Muscle layer of colon (tissue), 2 donors: Measurements from ENCODE around the gene RGS10.

Experiments used
- H3K27ac ChIP-seq: one replicate; pipeline ENCODE4 v1.7.0; 2013; ENCODE audit warnings: low read depth, mild to moderate bottlenecking, low read length, moderate library complexity
- H3K27me3 ChIP-seq, 2 donors: one replicate each; pipeline ENCODE4 v1.7.0; 2013; ENCODE audit warnings: low read length in 2 of 2, mild to moderate bottlenecking in 2 of 2; ENCODE audit not compliant: insufficient read depth in 2 of 2, control insufficient read depth in 1 of 2
- H3K36me3 ChIP-seq: one replicate; pipeline ENCODE4 v1.7.0; 2013; ENCODE audit warnings: mild to moderate bottlenecking, low read length; ENCODE audit not compliant: insufficient read depth
- H3K4me1 ChIP-seq: one replicate; pipeline ENCODE4 v1.7.0; 2013; ENCODE audit warnings: mild to moderate bottlenecking, low read length; ENCODE audit not compliant: insufficient read depth
- H3K4me3 ChIP-seq, 2 donors: one replicate each; pipeline ENCODE4 v1.7.0; 2013; ENCODE audit warnings: low read length in 2 of 2, low read depth in 1 of 2, mild to moderate bottlenecking in 1 of 2, moderate library complexity in 1 of 2
- H3K9ac ChIP-seq: one replicate; pipeline ENCODE4 v1.7.0; 2013; ENCODE audit warnings: low read length
- H3K9me3 ChIP-seq: one replicate; pipeline ENCODE4 v1.7.0; 2013; ENCODE audit warnings: mild to moderate bottlenecking, low read length
- donor health status: abdominal sarcoma.
- donor health status: Adenocarcinoma of cecum.

RGS10 gene

DNA sequence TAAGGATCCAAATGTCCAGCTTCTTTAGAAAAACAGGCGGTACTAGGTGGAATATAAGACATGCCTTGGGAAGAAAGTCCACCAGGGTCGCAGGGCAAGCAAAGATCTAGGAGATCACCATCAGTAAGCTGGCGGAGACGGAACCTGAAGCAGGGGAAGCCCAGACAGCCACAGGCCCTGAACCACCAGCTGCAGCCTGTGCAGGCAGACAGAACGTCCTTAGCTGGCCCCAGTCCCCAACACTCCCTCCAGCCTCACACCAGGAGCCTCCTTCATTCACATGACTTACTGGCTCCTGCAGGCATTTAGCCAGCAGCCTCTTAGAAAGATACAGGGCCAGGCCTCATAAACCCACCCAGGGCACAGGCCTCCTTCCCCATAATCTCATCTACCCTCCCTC lies 17.4 kb downstream of the RGS10 start:
- H3K9me3 ChIP-seq = no peaks in the 10 kb centered on the region
- no peaks in the 10 kb centered on the region for H3K27me3 ChIP-seq
- H3K4me1 ChIP-seq = peaks cover 31% of the 10 kb centered on the region
- H3K4me3 ChIP-seq = no peak overlapping the region
- H3K36me3 ChIP-seq = peaks cover 41% of the 10 kb centered on the region
- H3K9ac ChIP-seq = no peak overlapping the region
- peak overlapping the region; percentile 41 for H3K27ac ChIP-seq

- H3K36me3 ChIP-seq = peaks cover 45% of the 10 kb centered on the region
- no peak overlapping the region for H3K27ac ChIP-seq
- H3K9ac ChIP-seq = no peak overlapping the region
- no peaks in the 10 kb centered on the region for H3K9me3 ChIP-seq
- peaks cover 33% of the 10 kb centered on the region for H3K4me1 ChIP-seq
- H3K27me3 ChIP-seq = no peaks in the 10 kb centered on the region
- no peak overlapping the region for H3K4me3 ChIP-seq
Observed at GRCh38 chr10:119524720-119525070, 17.8 kb downstream of the RGS10 start.

DNA sequence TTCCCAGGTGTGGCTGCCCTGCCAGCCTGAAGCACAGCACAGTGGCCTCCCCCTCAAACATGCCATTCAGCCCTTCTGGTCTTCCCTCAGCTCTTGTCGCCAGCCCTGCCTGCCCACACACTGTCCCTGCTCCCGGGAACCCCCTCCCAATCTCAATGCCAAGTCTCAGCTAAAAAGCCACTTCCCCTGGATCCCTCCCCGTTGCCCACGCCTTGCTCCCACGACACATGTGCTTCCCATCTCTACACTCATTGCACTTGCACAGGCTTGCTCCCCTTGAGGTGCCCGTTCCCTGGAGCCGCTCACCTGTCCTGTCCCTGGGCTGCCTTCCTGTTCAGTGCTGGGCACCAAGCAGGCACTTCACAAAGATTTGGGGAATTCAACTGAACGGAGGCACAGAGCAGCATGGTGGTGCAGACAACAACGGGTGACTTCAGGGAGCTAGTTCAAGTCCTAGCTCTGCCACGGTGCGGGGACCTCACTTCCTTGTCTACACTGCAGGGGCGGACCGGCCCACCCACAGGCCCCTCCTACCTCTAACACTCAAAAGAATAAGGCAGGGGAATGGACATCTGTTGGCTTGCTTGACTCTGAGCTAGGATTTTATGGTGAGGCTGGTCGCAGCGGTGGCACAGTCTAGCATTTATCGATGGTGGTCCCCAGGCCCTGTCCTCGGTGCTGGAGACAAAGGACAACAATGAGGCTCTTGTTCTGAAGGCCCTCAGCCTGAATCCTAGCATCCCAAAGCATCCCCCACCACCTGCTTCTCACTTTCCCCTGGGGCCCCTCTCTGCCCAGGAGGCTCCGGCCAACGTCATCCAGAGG lies 18.4 kb downstream of the RGS10 start:
- H3K36me3 ChIP-seq = peaks cover 47% of the 10 kb centered on the region
- no peaks in the 10 kb centered on the region for H3K9me3 ChIP-seq
- H3K9ac ChIP-seq = no peak overlapping the region
- no peak overlapping the region for H3K27ac ChIP-seq
- H3K4me1 ChIP-seq = peaks cover 33% of the 10 kb centered on the region
- no peak overlapping the region for H3K4me3 ChIP-seq
- no peaks in the 10 kb centered on the region for H3K27me3 ChIP-seq

- Histone ChIP-seq H3K4me1 (peaks cover 32% of the 10 kb centered on the region), H3K27ac (no peak overlapping the region), H3K4me3 (no peak overlapping the region), H3K36me3 (peaks cover 47% of the 10 kb centered on the region), H3K9ac (no peak overlapping the region), H3K9me3 (no peaks in the 10 kb centered on the region), H3K27me3 (no peaks in the 10 kb centered on the region)
Observed at GRCh38 chr10:119522747-119523426, 19.6 kb downstream of the RGS10 start.

DNA sequence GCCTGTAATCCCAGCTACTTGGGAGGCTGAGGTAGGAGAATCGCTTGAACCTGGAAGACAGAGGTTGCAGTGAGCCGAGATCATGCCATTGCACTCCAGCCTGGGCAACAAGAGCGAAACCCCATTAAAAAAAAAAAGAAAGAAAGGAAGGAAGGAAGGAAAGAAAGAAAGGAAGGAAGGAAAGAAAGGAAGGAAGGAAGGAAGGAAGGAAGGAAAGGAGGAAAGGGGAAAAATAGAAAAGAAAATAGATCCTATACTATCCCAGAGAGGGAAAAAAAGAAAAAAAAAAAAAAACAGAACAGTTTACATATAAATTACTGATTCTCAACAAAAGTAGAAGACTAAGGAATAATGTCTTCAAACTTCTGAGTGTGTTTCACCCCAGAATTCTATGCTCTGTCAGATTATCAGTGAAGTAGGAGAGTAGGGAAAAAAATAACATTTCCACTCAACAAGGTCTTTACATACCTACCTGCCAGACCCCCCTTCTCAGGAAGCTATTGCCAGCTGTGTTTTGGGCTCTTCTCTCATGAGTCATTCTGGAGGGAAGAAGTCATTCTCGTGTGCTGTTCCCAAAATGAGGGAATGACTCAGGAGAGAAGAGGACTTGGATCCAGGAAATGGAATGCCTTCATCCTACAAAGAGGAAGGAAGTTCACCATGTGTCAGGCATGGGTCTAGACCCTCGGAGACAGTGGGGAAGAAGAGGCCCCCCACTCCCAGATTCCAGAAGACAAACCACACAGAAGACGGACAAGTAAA lies 20.9 kb downstream of the RGS10 start:
- no peaks in the 10 kb centered on the region for H3K27me3 ChIP-seq
- no peak overlapping the region for H3K4me3 ChIP-seq
- no peak overlapping the region for H3K27ac ChIP-seq
- H3K4me1 ChIP-seq = peaks cover 19% of the 10 kb centered on the region
- H3K36me3 ChIP-seq = peaks cover 58% of the 10 kb centered on the region
- H3K9ac ChIP-seq = no peak overlapping the region
- H3K9me3 ChIP-seq = no peaks in the 10 kb centered on the region

GRCh38 chr10:119520283-119520682 lies 22.2 kb downstream of the RGS10 start:
- Histone ChIP-seq H3K9ac (no peak overlapping the region), H3K27me3 (no peaks in the 10 kb centered on the region), H3K4me3 (no peak overlapping the region), H3K27ac (no peak overlapping the region), H3K9me3 (no peaks in the 10 kb centered on the region), H3K36me3 (peaks cover 69% of the 10 kb centered on the region), H3K4me1 (peaks cover 13% of the 10 kb centered on the region)

DNA sequence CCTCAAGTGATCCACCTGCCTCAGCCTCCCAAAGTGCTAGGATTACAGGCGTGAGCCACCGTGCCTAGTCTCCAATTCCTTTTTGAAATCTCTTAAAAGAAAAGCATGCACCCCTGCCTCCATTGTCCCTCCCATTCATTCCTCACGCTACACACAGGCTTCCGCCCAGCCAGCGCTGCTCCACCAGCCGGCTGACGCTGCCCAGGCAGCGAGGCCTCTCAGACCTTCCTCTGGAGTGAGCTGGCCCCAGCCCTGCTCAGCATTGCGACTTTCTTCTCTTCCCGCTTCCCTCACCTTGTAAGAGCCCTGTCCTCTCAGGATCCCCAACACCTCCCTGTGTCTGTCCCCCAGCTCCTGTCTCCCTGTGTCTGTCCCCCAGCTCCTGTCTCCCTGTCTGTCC lies 23.6 kb downstream of the RGS10 start:
- Histone ChIP-seq H3K4me3 (no peak overlapping the region), H3K9ac (no peak overlapping the region), H3K27ac (no peak overlapping the region), H3K4me1 (peaks cover 7% of the 10 kb centered on the region), H3K9me3 (no peaks in the 10 kb centered on the region), H3K27me3 (no peaks in the 10 kb centered on the region), H3K36me3 (peaks cover 64% of the 10 kb centered on the region)

GRCh38 chr10:119518176-119518575 lies 24.3 kb downstream of the RGS10 start:
- Histone ChIP-seq H3K36me3 (peaks cover 62% of the 10 kb centered on the region), H3K4me1 (peaks cover 7% of the 10 kb centered on the region), H3K9me3 (no peaks in the 10 kb centered on the region), H3K27ac (no peak overlapping the region), H3K9ac (no peak overlapping the region), H3K4me3 (no peak overlapping the region), H3K27me3 (no peaks in the 10 kb centered on the region)

DNA sequence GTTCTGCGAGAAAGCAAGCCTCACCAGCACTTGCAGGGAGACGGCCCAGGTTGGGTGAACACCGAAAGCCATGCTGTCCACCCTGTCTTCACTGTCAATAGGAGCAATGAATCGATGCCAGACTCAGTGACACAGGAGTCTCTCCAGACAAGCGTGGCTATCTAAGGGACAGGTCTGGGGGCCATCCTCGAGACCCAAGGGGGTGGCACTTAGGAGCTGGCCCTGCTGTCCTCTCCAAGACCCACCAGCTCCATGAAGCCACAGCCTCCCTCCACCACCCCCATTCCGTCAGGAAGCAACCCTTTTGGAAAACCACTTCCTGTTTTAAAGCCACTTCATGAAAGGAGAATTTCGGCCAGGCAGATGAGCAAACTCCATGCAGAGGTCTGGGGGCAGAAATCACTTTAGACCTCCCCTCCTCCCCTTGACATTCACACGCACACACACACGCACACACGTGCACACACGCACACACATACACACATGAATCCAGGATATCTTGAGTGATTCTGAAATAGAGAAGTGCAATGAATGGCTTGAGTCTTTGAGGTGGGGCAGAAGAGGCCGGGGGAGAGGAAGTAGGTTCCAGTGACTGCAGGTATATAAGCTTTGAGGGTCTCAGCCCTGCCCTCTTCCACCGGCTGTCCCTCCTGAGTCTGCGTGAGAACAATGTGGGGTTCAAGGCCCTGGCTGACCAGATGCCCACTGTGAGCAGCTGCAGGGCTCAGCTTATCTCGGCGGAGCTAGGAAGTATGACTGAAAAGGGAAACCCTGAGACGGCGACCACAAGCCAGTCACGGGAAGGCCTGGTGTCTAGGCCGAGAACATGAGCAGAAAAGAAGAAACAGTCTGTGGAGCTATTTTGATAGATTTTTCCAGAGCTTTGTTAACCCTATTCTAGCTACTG lies 25.0 kb downstream of the RGS10 start:
- H3K4me1 ChIP-seq = peaks cover 7% of the 10 kb centered on the region
- H3K4me3 ChIP-seq = no peak overlapping the region
- peaks cover 63% of the 10 kb centered on the region for H3K36me3 ChIP-seq
- no peaks in the 10 kb centered on the region for H3K9me3 ChIP-seq
- no peak overlapping the region for H3K9ac ChIP-seq
- H3K27ac ChIP-seq = no peak overlapping the region
- H3K27me3 ChIP-seq = no peaks in the 10 kb centered on the region

GRCh38 chr10:119516381-119517234 lies 25.9 kb downstream of the RGS10 start:
- peaks cover 66% of the 10 kb centered on the region for H3K36me3 ChIP-seq
- no peak overlapping the region for H3K9ac ChIP-seq

More at GRCh38 chr10:119516381-119517234, 25.9 kb downstream of the RGS10 start:
- no peak overlapping the region for H3K27ac ChIP-seq
- H3K27me3 ChIP-seq = no peaks in the 10 kb centered on the region
- no peaks in the 10 kb centered on the region for H3K9me3 ChIP-seq
- H3K4me1 ChIP-seq = peaks cover 7% of the 10 kb centered on the region
- no peak overlapping the region for H3K4me3 ChIP-seq
